HCT116 (cell line): ENCODE measurements around the gene HSD17B1. TPM values are rescaled to one million over a fixed set of nuclear protein-coding genes. Genes with fewer than 3 reads are reported as not detected.

Experiments
- ATAC-seq: fragments of 200-7000 bp; cut with Tn5 transposase; 2 replicates; pipeline ENCODE4 v1.9.1; 2020; ENCODE audit warnings: mild to moderate bottlenecking, moderate library complexity
- BruUV-seq: library from RNA; stranded (reverse); fragments of 400-500 nt; replicated peaks from 2 replicates; lab custom pipeline; 2021; lab: Mats Ljungman, UMichigan
- CTCF ChIA-PET: fragments of 300-600 bp; sonication (Branson Sonifier 250); formaldehyde crosslinking; loops from one replicate; lab custom pipeline; 2021; ENCODE audit warnings: antibody characterized with exemption; lab: Charles Lee
- POLR2A ChIA-PET: fragments of 300-600, 350-600 bp; sonication (Branson Sonifier 250); formaldehyde crosslinking; loops from one replicate; lab custom pipeline; 2021; ENCODE audit warnings: antibody characterized with exemption; lab: Charles Lee
- RAD21 ChIA-PET, 2 experiments: fragments of 300-600 bp; sonication (Branson Sonifier 250); formaldehyde crosslinking; loops; one replicate each; lab custom pipeline; 2023; ENCODE audit warnings: low total read pairs in 2 of 2; ENCODE audit not compliant: uncharacterized antibody in 2 of 2, unreplicated experiment in 2 of 2, low non-redundant PET in 1 of 2; lab: Charles Lee
- DNase-seq: peaks from one replicate; pipeline ENCODE4 v3.0.0-alpha.2; 2010; ENCODE audit warnings: low read depth, low spot score
- H2AFZ ChIP-seq: fragments of 200-600 bp; shearing (Covaris generic), sonication (generic); 2 replicates; pipeline ENCODE4 v1.6.1; 2017; ENCODE audit warnings: low read depth, mixed run types, mixed read lengths, antibody characterized with exemption, low read length; ENCODE audit not compliant: poor library complexity, severe bottlenecking
- H3K27ac ChIP-seq: 2 replicates; pipeline ENCODE4 v1.5.1; 2012; ENCODE audit warnings: low read depth, low read length
- H3K27me3 ChIP-seq: fragments of 200-600 bp; sonication (generic); 2 replicates; pipeline ENCODE4 v1.6.1; 2016; ENCODE audit warnings: mixed run types, low read length, mixed read lengths; ENCODE audit not compliant: insufficient read depth
- H3K36me3 ChIP-seq, 2 experiments: fragments of 200-500 bp in 1 of 2; fragments of 200-600 bp in 1 of 2; sonication (Bioruptor generic) in 1 of 2; sonication (generic) in 1 of 2; 2 replicates each; pipeline versions ENCODE4 v1.5.1 to v1.6.1; 2014 to 2016; ENCODE audit warnings: low read length in 2 of 2, inconsistent platforms in 1 of 2, mixed read lengths in 1 of 2, mixed run types in 1 of 2; ENCODE audit not compliant: insufficient read depth in 2 of 2, control insufficient read depth in 1 of 2
- H3K4me1 ChIP-seq, 2 experiments: fragments of 200-600 bp in 1 of 2; sonication (generic) in 1 of 2; 2 replicates each; pipeline versions ENCODE4 v1.5.1 to v1.6.1; 2012 to 2017; ENCODE audit warnings: low read length in 2 of 2, inconsistent platforms in 1 of 2, mild to moderate bottlenecking in 1 of 2, mixed read lengths in 1 of 2, mixed run types in 1 of 2, moderate library complexity in 1 of 2; ENCODE audit not compliant: insufficient read depth in 2 of 2, control insufficient read depth in 1 of 2
- H3K4me2 ChIP-seq: fragments of 200-600 bp; sonication (generic); 2 replicates; pipeline ENCODE4 v1.6.1; 2017; ENCODE audit warnings: mixed run types, low read length, mixed read lengths
- H3K4me3 ChIP-seq, 2 experiments: fragments of 200-600 bp in 1 of 2; sonication (generic) in 1 of 2; replicated peaks in 1 of 2; 2 replicates each; pipeline ENCODE4 v1.5.1; 2011 to 2016; ENCODE audit warnings: low read length in 2 of 2, control low read depth in 1 of 2, low read depth in 1 of 2, mild to moderate bottlenecking in 1 of 2, mixed read lengths in 1 of 2, mixed run types in 1 of 2
- H3K79me2 ChIP-seq: fragments of 200-600 bp; sonication (generic); 2 replicates; pipeline ENCODE4 v1.6.1; 2017; ENCODE audit warnings: mild to moderate bottlenecking, mixed run types, low read length, moderate library complexity, mixed read lengths; ENCODE audit not compliant: insufficient read depth
- H3K9ac ChIP-seq: fragments of 200-600 bp; sonication (generic); 2 replicates; pipeline ENCODE4 v1.6.1; 2016; ENCODE audit warnings: low read length, mixed read lengths
- H3K9me2 ChIP-seq: fragments of 200-600 bp; sonication (generic), shearing (Covaris generic); 2 replicates; pipeline ENCODE4 v1.6.1; 2017; ENCODE audit warnings: mixed run types, mild to moderate bottlenecking, moderate library complexity; ENCODE audit not compliant: insufficient read depth
- H3K9me3 ChIP-seq, 2 experiments: fragments of 200-500 bp in 1 of 2; fragments of 200-600 bp in 1 of 2; sonication (Bioruptor generic) in 1 of 2; sonication (generic) in 1 of 2; 2 replicates each; pipeline ENCODE4 v1.6.1; 2014 to 2017; ENCODE audit warnings: low read length in 2 of 2, mixed read lengths in 2 of 2, inconsistent platforms in 1 of 2, low read depth in 1 of 2, mild to moderate bottlenecking in 1 of 2, mixed run types in 1 of 2, moderate library complexity in 1 of 2; ENCODE audit not compliant: control insufficient read depth in 1 of 2, insufficient read depth in 1 of 2
- H4K20me1 ChIP-seq: fragments of 200-600 bp; sonication (generic), shearing (Covaris generic); 2 replicates; pipeline ENCODE4 v1.6.1; 2017; ENCODE audit warnings: mixed run types, mild to moderate bottlenecking, moderate library complexity; ENCODE audit not compliant: insufficient read depth
- CBX3 ChIP-seq: IDR thresholded peaks from 2 replicates; pipeline ENCODE4 v1.6.1; 2012; ENCODE audit warnings: low read depth
- CEBPB ChIP-seq: IDR thresholded peaks from 2 replicates; pipeline ENCODE4 v1.6.1; 2012; ENCODE audit warnings: low read depth
- EGR1 ChIP-seq: IDR thresholded peaks from 2 replicates; pipeline ENCODE4 v1.6.1; 2012; ENCODE audit warnings: low read depth
- ELF1 ChIP-seq: IDR thresholded peaks from 2 replicates; pipeline ENCODE4 v1.6.1; 2012; ENCODE audit warnings: low read depth, borderline replicate concordance
- EZH2 ChIP-seq: fragments of 200-600 bp; sonication (generic); IDR thresholded peaks from 2 replicates; pipeline ENCODE4 v1.6.1; 2017; ENCODE audit warnings: antibody characterized with exemption, mixed run types
- FOSL1 ChIP-seq: IDR thresholded peaks from 2 replicates; pipeline ENCODE4 v1.6.1; 2012; ENCODE audit warnings: low read depth
- JUND ChIP-seq: IDR thresholded peaks from 2 replicates; pipeline ENCODE4 v1.6.1; 2012
- RAD21 ChIP-seq: IDR thresholded peaks from 2 replicates; pipeline ENCODE4 v1.6.1; 2012; ENCODE audit warnings: low read depth, mild to moderate bottlenecking
- SP1 ChIP-seq: IDR thresholded peaks from 2 replicates; pipeline ENCODE4 v1.6.1; 2012; ENCODE audit warnings: low read depth
- TCF7L2 ChIP-seq: IDR thresholded peaks from 2 replicates; pipeline ENCODE4 v1.7.0; 2011; ENCODE audit warnings: borderline replicate concordance, inconsistent platforms; ENCODE audit not compliant: insufficient read depth, insufficient read length; ENCODE audit errors: extremely low read depth
- ZBTB33 ChIP-seq: IDR thresholded peaks from 2 replicates; pipeline ENCODE4 v1.6.1; 2011; ENCODE audit warnings: mild to moderate bottlenecking, low read length, moderate library complexity; ENCODE audit not compliant: insufficient replicate concordance; ENCODE audit errors: extremely low read depth
- intact Hi-C: fragments of 100-400 bp; cut with micrococcal nuclease; formaldehyde crosslinking; loops from 2 replicates; pipeline ENCODE4 v1.10.0; 2022
- total RNA-seq: library from RNA; stranded (reverse); gene quantifications from one replicate; pipeline ENCODE4 v1.2.1, GENCODE V29; 2021; ENCODE audit not compliant: unreplicated experiment
- TF ChIP-seq, protein P1 (sequence below): IDR thresholded peaks from 2 replicates; pipeline ENCODE4 v1.6.1; 2012
- TF ChIP-seq, protein P2 (sequence below): IDR thresholded peaks from 2 replicates; pipeline ENCODE4 v1.6.1; 2012; ENCODE audit warnings: low read depth

HSD17B1 gene
- total RNA-seq, 1 experiment from 2014 or later = 1.4 TPM

- TF ChIP-seq JUND = no peak
- TF ChIP-seq, protein P1, sequence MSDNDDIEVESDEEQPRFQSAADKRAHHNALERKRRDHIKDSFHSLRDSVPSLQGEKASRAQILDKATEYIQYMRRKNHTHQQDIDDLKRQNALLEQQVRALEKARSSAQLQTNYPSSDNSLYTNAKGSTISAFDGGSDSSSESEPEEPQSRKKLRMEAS = no peak
- no peak for TF ChIP-seq FOSL1
- ChIA-PET CTCF (no interaction called here), POLR2A (no interaction called here), RAD21 (no interaction called here)
- Histone ChIP-seq H3K27me3 (no peaks in the 10 kb centered on the region), H3K79me2 (no peaks in the 10 kb centered on the region), H3K27ac (no peak overlapping the region), H3K4me2 (no peak overlapping the region), H3K9me3 (no peaks in the 10 kb centered on the region), H3K9me2 (no peaks in the 10 kb centered on the region), H2AFZ (no peak overlapping the region), H3K4me1 (peaks cover 0 to 2% of the 10 kb centered on the region in 2 experiments; a peak in 1 of 4 replicates), H3K4me3 (no peak overlapping the region), H3K36me3 (peaks cover 9 to 16% of the 10 kb centered on the region in 2 experiments; a peak in 3 of 4 replicates), H4K20me1 (no peaks in the 10 kb centered on the region), H3K9ac (no peak overlapping the region)
- ATAC-seq = no peak
- DNase-seq = no peak
- intact Hi-C loops = no loop called here
- no TSS peak for BruUV-seq
Observed at GRCh38 chr17:42512246-42512645, 40.5 kb upstream of the HSD17B1 start.

DNA sequence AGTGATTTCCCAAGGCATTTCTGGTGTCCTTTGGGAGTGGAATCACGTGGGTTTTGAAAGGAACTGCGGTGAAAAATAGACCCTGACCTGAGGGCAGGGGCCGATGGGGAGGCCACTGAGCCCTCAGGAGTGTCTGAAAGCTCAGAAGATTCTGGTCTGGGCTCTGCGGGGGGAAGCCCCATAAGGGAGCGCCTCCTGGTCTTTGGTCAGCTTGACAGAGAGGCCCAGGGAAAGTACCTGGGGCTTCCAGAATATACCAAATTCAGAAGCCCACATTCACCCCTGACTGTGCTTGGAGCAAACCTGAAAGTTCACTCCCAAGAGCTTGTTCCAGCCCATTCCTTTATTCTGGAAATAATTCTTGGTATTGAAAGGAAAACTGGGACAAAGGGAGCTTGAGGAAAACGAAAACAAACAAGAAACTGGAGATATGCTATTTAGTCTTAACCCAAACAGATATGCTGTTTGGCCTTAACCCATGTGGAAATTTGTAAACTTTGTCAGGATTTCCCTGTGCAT, 39.9 kb upstream of the HSD17B1 start:
- DNase-seq (no peak), ATAC-seq (no peak)
- Histone ChIP-seq H3K79me2 (no peaks in the 10 kb centered on the region), H3K27me3 (no peaks in the 10 kb centered on the region), H3K27ac (no peak overlapping the region), H3K4me3 (no peak overlapping the region), H3K36me3 (peaks cover 9 to 13% of the 10 kb centered on the region in 2 experiments; a peak in 3 of 4 replicates), H4K20me1 (no peaks in the 10 kb centered on the region), H3K4me2 (no peak overlapping the region), H2AFZ (no peak overlapping the region), H3K9me3 (no peaks in the 10 kb centered on the region), H3K9ac (no peak overlapping the region), H3K4me1 (peaks cover 2 to 7% of the 10 kb centered on the region in 2 experiments)
- intact Hi-C loops = no loop called here
- CTCF ChIA-PET = no interaction called here
- no TSS peak for BruUV-seq
- POLR2A ChIA-PET = no interaction called here
- RAD21 ChIA-PET = no interaction called here
- no peak for TF ChIP-seq FOSL1
- no peak for TF ChIP-seq EGR1
- no peak for TF ChIP-seq CBX3
- TF ChIP-seq EZH2 = no peak
- no peak for TF ChIP-seq SP1
- TF ChIP-seq ZBTB33 = no peak
- TF ChIP-seq, protein P2, sequence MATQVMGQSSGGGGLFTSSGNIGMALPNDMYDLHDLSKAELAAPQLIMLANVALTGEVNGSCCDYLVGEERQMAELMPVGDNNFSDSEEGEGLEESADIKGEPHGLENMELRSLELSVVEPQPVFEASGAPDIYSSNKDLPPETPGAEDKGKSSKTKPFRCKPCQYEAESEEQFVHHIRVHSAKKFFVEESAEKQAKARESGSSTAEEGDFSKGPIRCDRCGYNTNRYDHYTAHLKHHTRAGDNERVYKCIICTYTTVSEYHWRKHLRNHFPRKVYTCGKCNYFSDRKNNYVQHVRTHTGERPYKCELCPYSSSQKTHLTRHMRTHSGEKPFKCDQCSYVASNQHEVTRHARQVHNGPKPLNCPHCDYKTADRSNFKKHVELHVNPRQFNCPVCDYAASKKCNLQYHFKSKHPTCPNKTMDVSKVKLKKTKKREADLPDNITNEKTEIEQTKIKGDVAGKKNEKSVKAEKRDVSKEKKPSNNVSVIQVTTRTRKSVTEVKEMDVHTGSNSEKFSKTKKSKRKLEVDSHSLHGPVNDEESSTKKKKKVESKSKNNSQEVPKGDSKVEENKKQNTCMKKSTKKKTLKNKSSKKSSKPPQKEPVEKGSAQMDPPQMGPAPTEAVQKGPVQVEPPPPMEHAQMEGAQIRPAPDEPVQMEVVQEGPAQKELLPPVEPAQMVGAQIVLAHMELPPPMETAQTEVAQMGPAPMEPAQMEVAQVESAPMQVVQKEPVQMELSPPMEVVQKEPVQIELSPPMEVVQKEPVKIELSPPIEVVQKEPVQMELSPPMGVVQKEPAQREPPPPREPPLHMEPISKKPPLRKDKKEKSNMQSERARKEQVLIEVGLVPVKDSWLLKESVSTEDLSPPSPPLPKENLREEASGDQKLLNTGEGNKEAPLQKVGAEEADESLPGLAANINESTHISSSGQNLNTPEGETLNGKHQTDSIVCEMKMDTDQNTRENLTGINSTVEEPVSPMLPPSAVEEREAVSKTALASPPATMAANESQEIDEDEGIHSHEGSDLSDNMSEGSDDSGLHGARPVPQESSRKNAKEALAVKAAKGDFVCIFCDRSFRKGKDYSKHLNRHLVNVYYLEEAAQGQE = no peak
- TF ChIP-seq RAD21 = no peak
- no peak for TF ChIP-seq TCF7L2
- TF ChIP-seq ELF1 = no peak
- TF ChIP-seq CEBPB = no peak
- TF ChIP-seq, all 23 proteins: peak for 0
- H3K9me2 ChIP-seq = no peaks in the 10 kb centered on the region
